ENCODE data around the gene AOC2.
A peak's percentile ranks its signal among the peaks of the same experiment; 100 is the strongest.

GRCh38 chr17:42843358-42843934 lies 934 bp upstream of the AOC2 start:
- peak; percentile 93 for TF ChIP-seq CTCF (IDR thresholded peaks at IDR 0.05; ENCODE audit: insufficient read depth, low read length)
- TF ChIP-seq POLR2AphosphoS5 (IDR thresholded peaks at IDR 0.05; ENCODE audit: low read depth), result no peak
- TF ChIP-seq REST (IDR thresholded peaks at IDR 0.05; ENCODE audit: insufficient replicate concordance, low read depth), result no peak
- no peak for TF ChIP-seq GABPA (IDR thresholded peaks at IDR 0.05; ENCODE audit: low read depth)

Measured in HL-60 (cell line).